BE2C (cell line): Measurements from ENCODE around the gene RING1.
A peak's percentile ranks its signal among the peaks of the same experiment; 100 is the strongest.

Source experiments
- DNase-seq: peaks from one replicate; pipeline ENCODE4 v3.0.0-alpha.2; 2020
- H3K27me3 ChIP-seq: fragments of 250-450 bp; sonication (Bioruptor Pico); 2 replicates; pipeline ENCODE4 v1.5.1; 2020; ENCODE audit warnings: mild to moderate bottlenecking
- H3K36me3 ChIP-seq: fragments of 250-450 bp; sonication (Bioruptor Pico); 2 replicates; pipeline ENCODE4 v1.5.1; 2020; ENCODE audit warnings: mild to moderate bottlenecking
- H3K4me1 ChIP-seq: fragments of 250-450 bp; sonication (Bioruptor Pico); 2 replicates; pipeline ENCODE4 v1.5.1; 2020
- H3K4me3 ChIP-seq: 2 replicates; pipeline ENCODE4 v1.5.1; 2011; ENCODE audit warnings: low read depth, low read length
- H3K9me3 ChIP-seq: fragments of 250-450 bp; sonication (Bioruptor Pico); 2 replicates; pipeline ENCODE4 v1.5.1; 2020
- CTCF ChIP-seq: IDR thresholded peaks from 2 replicates; pipeline ENCODE4 v1.5.1; 2012; ENCODE audit warnings: mild to moderate bottlenecking, low read depth, low read length

Gene RING1

GRCh38 chr6:33194431-33194979, 13.8 kb upstream of the RING1 start:
- TF ChIP-seq CTCF: no peak
- Histone ChIP-seq H3K9me3 (no peaks in the 10 kb centered on the region), H3K4me1 (peaks cover 6% of the 10 kb centered on the region), H3K27me3 (peaks cover 11% of the 10 kb centered on the region), H3K4me3 (no peak overlapping the region), H3K36me3 (peaks cover 21% of the 10 kb centered on the region)
- DNase-seq: no peak

GRCh38 chr6:33195304-33196165, 12.8 kb upstream of the RING1 start:
- H3K9me3 ChIP-seq: no peaks in the 10 kb centered on the region
- H3K27me3 ChIP-seq: peaks cover 11% of the 10 kb centered on the region
- peaks cover 21% of the 10 kb centered on the region for H3K36me3 ChIP-seq
- peaks cover 6% of the 10 kb centered on the region for H3K4me1 ChIP-seq
- no peak for DNase-seq
- no peak overlapping the region for H3K4me3 ChIP-seq
- no peak for TF ChIP-seq CTCF

DNA sequence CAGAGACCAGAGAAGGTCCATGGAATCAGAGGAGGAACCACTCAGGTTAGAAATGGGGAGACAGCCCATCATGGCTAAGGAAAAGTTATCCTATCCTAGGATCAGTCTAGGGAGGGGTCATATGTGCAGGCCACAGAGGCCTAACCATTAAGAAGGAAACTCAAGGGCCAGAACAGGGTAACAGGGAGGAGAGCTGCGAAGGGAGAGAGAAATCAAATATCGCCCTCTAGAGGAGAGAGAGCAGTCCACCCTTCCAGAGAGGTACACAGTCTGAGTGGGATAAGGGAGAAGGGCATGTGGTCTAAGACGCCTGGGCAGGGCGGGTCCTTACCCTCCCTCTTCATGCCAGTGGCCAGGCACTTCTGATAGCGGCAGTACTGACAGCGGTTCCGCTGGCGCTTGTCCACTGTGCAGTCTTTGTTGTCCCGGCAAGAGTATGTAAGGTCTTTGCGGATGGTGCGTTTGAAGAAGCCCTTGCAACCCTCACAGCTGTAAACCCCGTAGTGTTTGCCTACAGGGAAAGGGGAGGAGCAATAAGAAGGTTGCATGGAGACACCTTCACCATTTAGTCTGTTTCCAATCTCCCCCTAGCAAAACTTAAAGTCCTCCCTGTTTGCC, 10.8 kb upstream of the RING1 start:
- H3K36me3 ChIP-seq: peaks cover 28% of the 10 kb centered on the region
- no peak overlapping the region for H3K4me3 ChIP-seq
- TF ChIP-seq CTCF: peak; percentile 86
- peak; percentile 55 for DNase-seq
- no peaks in the 10 kb centered on the region for H3K4me1 ChIP-seq
- peaks cover 6% of the 10 kb centered on the region; the same call in 1 of the 2 replicates for H3K27me3 ChIP-seq
- no peaks in the 10 kb centered on the region for H3K9me3 ChIP-seq

DNA sequence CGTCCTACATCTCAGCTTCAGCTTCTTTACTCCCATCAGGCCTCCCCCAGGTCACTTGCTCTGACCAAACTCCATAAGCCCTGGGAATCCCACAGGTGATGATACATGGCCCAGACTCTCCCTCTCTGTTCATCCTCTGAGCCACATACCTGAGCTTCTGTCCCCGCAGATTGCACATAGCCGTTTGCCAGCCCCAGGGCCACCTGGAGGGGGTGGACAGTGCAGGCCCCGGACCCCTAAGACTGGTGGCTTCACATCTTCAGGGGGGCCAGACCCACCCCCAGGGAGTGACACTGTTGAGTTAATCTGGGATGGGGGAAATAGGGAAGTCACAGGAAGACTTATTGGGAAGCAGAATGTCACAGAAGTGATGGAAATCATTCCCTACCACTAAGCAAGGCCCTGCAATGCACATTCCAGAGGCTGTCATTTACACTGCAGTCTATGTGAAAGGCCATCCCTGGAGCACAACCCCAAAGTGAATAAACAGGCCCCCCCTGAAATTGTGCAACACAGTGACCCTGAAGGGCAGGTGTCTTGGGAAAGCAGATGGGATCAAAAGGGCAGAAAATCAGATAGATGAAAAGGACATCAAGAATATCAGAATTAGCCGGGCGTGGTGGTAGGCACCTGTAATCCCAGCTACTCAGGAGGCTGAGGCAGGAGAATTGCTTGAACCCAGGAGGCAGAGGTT, 10.0 kb upstream of the RING1 start:
- no peak overlapping the region for H3K4me3 ChIP-seq
- no peaks in the 10 kb centered on the region for H3K27me3 ChIP-seq
- H3K36me3 ChIP-seq: peaks cover 36% of the 10 kb centered on the region
- H3K4me1 ChIP-seq: no peaks in the 10 kb centered on the region
- no peak for DNase-seq
- TF ChIP-seq CTCF: no peak
- no peaks in the 10 kb centered on the region for H3K9me3 ChIP-seq

- no peak for DNase-seq
- Histone ChIP-seq H3K36me3 (peaks cover 42% of the 10 kb centered on the region), H3K4me1 (no peaks in the 10 kb centered on the region), H3K9me3 (no peaks in the 10 kb centered on the region), H3K27me3 (no peaks in the 10 kb centered on the region), H3K4me3 (peak overlapping the region; percentile 81)
- TF ChIP-seq CTCF: no peak
Measured at GRCh38 chr6:33198853-33199436, 9.4 kb upstream of the RING1 start.
